ENCODE data around the gene ZNF227.
A peak's percentile ranks its signal among the peaks of the same experiment; 100 is the strongest.
"Not testable (repeated sequence)": the region's sequence is repeated elsewhere in the genome, so short reads cannot be mapped to it uniquely, and the experiment has no call there.

The ZNF227 gene

GRCh38 chr19:44212250-44212865 is at the start of gene ZNF227:
Gene ZNF227, plus strand, starts transcription at chr19:44212532. Its CDS starts 5,261 bp downstream, at chr19:44217793.
- DNase-seq (ENCODE audit: low read depth): peak; percentile 72

DNA sequence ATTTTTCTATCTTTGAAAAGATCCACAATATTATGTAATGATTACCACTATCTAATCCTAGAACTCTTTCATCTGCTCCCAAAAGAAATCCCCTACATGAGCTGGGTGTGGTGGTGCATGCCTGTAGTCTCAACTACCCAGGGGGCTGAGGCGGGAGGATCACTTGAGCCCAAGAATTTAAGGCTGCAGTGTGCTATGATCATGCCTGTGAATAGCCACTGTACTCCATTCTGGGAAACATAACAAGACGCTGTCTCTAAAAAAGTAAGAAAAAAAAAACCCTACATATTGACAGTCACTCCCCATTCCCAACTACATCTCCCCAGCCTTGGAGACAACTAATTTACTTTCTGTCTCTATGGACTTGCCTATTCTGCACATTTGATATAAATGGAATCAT is 48.5 kb upstream of the ZNF227 start:
- no peak for DNase-seq (ENCODE audit: low read depth)

DNA sequence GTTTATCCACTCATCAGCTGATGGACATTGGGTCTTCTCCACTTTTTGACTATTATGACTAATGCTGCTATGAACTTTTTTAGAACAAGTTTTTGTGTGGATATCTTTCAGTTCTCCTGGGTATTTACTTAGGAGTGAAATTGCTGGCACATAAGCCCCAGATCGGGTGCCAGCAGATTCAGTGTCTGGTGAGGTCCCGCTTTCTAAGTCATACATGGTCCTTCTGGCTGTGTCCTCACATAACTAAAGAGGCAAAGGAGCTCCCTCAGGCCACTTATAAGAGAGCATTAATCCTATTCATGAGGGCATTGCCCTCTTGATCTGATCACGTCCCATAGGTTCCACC is 48.0 kb upstream of the ZNF227 start:
- DNase-seq (ENCODE audit: low read depth): no peak

- peak; percentile 53 for DNase-seq (ENCODE audit: low read depth)
These were observed 47.4 kb upstream of the ZNF227 start, which contains the start of gene ZNF226 for GRCh38 chr19:44164673-44165512. Gene ZNF226, plus strand, starts transcription at chr19:44165100. Its CDS starts 4,981 bp downstream, at chr19:44170081.

- not testable (repeated sequence) for DNase-seq (ENCODE audit: low read depth)
These were observed 41.7 kb upstream of the ZNF227 start for GRCh38 chr19:44170660-44171059.

DNA sequence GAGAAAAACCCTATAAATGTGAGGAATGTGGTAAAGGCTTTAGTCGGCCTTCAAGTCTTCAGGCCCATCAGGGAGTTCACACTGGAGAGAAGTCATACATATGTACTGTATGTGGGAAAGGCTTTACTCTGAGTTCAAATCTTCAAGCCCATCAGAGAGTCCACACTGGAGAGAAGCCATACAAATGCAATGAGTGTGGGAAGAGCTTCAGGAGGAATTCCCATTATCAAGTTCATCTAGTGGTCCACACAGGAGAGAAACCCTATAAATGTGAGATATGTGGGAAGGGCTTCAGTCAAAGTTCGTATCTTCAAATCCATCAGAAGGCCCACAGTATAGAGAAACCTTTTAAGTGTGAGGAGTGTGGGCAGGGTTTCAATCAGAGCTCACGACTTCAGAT is 35.7 kb upstream of the ZNF227 start:
- DNase-seq (ENCODE audit: low read depth): no peak

DNA sequence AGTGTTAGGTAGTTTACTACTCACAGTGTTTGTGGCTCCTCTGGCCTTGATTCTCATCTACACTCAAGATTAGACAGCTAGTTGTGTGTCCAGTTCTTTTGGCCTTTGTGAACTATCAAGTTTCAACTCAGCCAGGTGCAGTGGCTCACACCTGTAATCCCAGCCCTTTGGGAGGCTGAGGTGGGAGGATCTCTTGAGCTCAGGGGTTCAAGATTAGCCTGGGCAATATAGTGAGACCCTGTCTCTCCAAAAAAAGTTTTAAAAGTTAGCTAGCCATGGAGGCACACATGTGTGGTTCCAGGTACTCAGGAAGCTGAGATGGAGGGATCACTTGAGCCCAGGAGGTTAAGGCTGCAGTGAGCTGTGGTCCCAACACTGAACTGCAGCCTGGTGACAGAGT is 31.4 kb upstream of the ZNF227 start:
- no peak for DNase-seq (ENCODE audit: low read depth)

- no peak for DNase-seq (ENCODE audit: low read depth)
These were observed 30.2 kb upstream of the ZNF227 start for GRCh38 chr19:44182145-44182544.

- no peak for DNase-seq (ENCODE audit: low read depth)
These were observed 22.3 kb upstream of the ZNF227 start for GRCh38 chr19:44190020-44190419.

DNA sequence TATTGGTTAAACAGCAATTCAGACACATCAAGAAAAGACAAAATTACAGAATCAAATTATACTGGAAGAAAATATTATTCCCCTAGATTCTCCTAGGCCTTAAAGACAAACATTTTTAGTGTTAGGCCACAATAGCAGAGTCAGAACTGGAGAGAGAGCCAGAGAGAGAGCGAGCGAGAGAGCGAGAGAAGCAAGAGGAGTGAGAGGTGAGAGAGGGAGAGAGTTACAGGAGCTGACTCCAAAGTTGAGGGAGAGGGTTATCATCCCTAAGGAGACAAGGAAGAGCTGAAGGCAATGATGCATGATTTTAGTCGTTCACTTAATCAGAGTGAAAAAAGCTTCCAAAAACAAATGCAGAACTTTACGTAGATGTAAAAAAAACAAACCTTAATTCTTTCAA is 20.2 kb upstream of the ZNF227 start:
- DNase-seq (ENCODE audit: low read depth): no peak

DNA sequence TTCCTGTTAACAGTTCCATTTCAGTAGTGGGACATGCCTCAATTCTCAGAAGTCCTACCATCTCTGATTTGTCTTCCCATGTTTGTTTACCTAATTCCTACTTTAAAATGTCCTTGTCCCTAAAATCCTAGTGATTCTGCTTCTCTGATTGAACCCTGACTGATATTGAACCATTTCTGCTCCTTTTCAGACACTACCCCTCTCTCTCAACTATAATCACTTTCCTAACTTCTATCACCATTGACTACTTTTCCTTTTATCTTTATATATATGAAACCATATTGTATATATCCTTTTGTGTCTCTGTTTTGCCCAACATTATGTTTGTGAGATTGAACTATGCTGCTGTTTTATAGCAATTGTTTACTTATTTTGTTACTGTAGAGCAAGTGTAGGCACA is 15.6 kb upstream of the ZNF227 start:
- no peak for DNase-seq (ENCODE audit: low read depth)

DNA sequence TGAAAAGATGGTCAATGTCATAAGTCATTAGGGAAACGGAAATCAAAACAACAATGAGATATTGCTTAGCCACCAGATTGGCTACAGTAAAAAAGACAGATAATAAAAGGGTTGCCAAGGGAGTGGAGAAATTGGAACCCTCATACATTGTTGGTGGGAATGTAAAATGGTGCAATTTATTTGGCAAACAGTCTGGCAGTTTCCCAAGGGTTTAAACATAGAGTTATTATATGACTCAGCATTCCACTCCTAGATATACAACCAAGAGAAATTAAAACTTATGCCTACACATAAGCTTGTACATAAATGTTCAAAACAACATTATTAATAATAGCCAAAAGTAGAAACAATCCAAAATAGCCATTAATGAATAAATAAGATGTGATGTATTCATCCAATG is 9.9 kb upstream of the ZNF227 start:
- no peak for DNase-seq (ENCODE audit: low read depth)

- DNase-seq (ENCODE audit: low read depth): no peak
These were observed 9.4 kb upstream of the ZNF227 start for GRCh38 chr19:44202974-44203373.

GRCh38 chr19:44203877-44204276 is 8.5 kb upstream of the ZNF227 start:
- DNase-seq (ENCODE audit: low read depth): not testable (repeated sequence)

GRCh38 chr19:44204772-44205171 is 7.6 kb upstream of the ZNF227 start:
- DNase-seq (ENCODE audit: low read depth): no peak

DNA sequence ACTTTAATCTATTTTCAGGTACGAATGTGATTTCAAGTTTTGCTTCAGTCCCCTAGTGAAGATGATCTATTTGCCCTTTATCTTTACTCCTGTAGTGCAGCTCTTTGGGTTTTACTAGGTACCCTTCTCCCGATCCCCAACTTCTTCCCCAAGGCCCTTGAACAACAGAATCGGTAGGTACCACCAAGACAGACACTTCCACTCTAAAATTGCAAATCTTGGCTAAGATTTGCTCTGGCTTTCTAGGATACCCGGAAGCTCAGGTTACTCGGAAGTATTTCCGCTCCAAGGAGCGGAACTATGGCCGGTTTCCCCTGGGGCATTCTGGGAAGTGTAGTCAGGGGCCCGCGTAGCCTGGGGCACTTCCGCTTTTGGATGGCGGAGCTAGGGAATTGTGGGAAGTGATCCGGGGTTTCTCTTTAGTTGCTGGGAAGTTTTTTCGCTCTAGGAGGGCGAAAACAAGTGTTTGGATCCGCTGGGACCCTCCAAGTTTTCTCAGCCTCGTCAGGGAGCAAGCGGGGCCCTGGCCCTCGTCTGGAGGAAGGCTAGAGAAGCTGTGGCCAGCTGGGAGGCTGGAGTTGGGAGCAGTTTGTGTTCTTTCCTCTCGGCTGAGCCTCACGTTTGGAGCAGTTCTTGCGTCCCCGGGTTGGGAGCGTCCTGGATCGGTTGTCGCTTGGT is 5.1 kb upstream of the ZNF227 start:
- peak; percentile 63 for DNase-seq (ENCODE audit: low read depth)

- no peak for DNase-seq (ENCODE audit: low read depth)
These were observed 574 bp downstream of the ZNF227 start for GRCh38 chr19:44212866-44213346.

DNA sequence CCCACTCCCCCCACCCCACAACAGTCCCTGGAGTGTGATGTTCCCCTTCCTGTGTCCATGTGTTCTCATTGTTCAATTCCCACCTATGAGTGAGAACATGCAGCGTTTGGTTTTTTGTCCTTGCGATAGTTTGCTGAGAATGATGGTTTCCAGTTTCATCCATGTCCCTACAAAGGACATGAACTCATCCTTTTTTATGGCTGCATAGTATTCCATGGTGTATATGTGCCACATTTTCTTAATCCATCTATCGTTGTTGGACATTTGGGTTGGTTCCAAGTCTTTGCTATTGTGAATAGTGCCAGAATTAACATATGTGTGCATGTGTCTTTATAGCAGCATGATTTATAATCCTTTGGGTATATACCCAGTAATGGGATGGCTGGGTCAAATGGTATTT is 7.6 kb downstream of the ZNF227 start:
- not testable (repeated sequence) for DNase-seq (ENCODE audit: low read depth)

DNA sequence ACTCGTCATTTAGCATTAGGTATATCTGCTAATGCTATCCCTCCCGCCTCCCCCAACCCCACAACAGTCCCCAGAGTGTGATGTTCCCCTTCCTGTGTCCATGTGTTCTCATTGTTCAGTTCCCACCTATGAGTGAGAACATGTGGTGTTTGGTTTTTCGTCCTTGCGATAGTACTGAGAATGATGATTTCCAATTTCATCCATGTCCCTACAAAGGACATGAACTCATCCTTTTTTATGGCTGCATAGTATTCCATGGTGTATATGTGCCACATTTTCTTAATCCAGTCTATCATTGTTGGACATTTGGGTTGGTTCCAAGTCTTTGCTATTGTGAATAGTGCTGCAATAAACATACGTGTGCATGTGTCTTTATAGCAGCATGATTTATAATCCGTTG is 8.4 kb downstream of the ZNF227 start:
- DNase-seq (ENCODE audit: low read depth): not testable (repeated sequence)

DNA sequence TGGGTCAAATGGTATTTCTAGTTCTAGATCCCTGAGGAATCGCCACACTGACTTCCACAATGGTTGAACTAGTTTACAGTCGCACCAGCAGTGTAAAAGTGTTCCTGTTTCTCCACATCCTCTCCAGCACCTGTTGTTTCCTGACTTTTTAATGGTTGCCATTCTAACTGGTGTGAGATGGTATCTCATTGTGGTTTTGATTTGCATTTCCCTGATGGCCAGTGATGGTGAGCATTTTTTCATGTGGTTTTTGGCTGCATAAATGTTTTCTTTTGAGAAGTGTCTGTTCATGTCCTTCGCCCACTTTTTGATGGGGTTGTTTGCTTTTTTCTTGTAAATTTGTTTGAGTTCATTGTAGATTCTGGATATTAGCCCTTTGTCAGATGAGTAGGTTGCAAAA is 9.0 kb downstream of the ZNF227 start:
- not testable (repeated sequence) for DNase-seq (ENCODE audit: low read depth)

DNA sequence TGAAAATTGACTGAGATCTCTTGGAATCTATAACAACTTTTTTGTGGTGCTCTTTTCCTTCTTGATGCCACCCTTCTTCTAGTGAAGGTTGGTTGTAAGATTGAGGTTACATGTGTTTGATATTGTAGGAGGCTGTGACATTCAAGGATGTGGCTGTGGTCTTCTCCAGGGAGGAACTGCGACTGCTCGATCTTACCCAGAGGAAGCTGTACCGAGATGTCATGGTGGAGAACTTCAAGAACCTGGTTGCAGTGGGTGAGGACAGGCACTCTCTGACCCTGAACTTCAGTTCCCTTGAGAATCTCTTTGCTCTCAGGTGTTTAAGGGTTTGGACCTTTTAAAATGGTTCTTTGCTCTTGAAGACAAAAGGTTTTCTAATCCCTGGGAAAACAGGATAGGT is 16.0 kb downstream of the ZNF227 start:
- DNase-seq (ENCODE audit: low read depth): no peak

DNA sequence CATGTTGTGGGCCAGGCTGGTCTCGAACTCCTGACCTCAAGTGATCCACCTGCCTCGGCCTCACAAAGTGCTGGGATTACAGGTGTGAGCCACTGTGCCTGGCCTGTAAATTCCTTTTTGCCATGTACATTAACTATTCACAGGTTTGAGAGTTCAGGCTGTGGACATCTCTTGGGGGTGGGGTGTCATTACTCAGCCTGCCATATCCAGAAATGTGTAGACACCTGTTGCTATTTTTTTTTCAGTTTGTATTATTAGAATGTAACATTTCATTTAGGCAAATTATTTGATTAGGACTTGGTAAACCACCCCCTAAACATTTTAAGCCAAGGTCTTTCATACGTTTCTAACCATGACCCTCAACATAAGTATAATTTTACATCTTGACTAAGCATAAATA is 20.5 kb downstream of the ZNF227 start:
- DNase-seq (ENCODE audit: low read depth): no peak

GRCh38 chr19:44236384-44236783 is 24.1 kb downstream of the ZNF227 start:
- DNase-seq (ENCODE audit: low read depth): no peak

Measured in activated T-cell treated with anti-CD3 and anti-CD28 coated beads for 1 hour (primary cell).